Endothelial cell of umbilical vein (primary cell): ENCODE measurements around the gene CCR1. TPM values are rescaled to one million over a fixed set of nuclear protein-coding genes. Genes with fewer than 3 reads are reported as not detected.

Experiments
- BruUV-seq: library from RNA; stranded (reverse); fragments of 400-500 nt; replicated peaks from 2 replicates; lab custom pipeline; 2021; lab: Mats Ljungman, UMichigan
- CTCF ChIA-PET: fragments of 300-600, 350-600 bp; sonication (Branson Sonifier 250); formaldehyde crosslinking; loops from one replicate; lab custom pipeline; 2021; ENCODE audit warnings: antibody characterized with exemption, inconsistent platforms; lab: Charles Lee
- POLR2A ChIA-PET: fragments of 300-600, 350-600 bp; sonication (Branson Sonifier 250); formaldehyde crosslinking; loops from one replicate; lab custom pipeline; 2021; ENCODE audit warnings: antibody characterized with exemption, inconsistent platforms; lab: Charles Lee
- DNase-seq: peaks from one replicate; pipeline ENCODE4 v3.0.0-alpha.2; 2011; ENCODE audit warnings: low read depth, low spot score
- FAIRE-seq: peaks from 2 replicates; lab custom pipeline; 2011; peaks lifted over from hg19 to GRCh38; lab: Jason Lieb, UNC
- H2AFZ ChIP-seq: 2 replicates; pipeline ENCODE4 v1.6.0; 2012; ENCODE audit warnings: low read depth, low read length, control low read depth, inconsistent platforms
- H3K27ac ChIP-seq: 2 replicates; pipeline ENCODE4 v1.5.1; 2011; ENCODE audit warnings: low read depth, mild to moderate bottlenecking, control low read depth, low read length, moderate library complexity; ENCODE audit not compliant: insufficient read depth
- H3K27me3 ChIP-seq, 2 experiments: 2 replicates each; pipeline versions ENCODE4 v1.6.0 to v1.6.1; 2011; ENCODE audit warnings: low read length in 2 of 2, mixed read lengths in 1 of 2; ENCODE audit not compliant: control insufficient read depth in 2 of 2, insufficient read depth in 2 of 2
- H3K36me3 ChIP-seq, 2 experiments: 2 replicates in 1 of 2; 3 replicates in 1 of 2; pipeline ENCODE4 v1.5.1; 2011; ENCODE audit warnings: low read length in 2 of 2, mild to moderate bottlenecking in 1 of 2, moderate library complexity in 1 of 2; ENCODE audit not compliant: control insufficient read depth in 2 of 2, insufficient read depth in 2 of 2; ENCODE audit errors: extremely low read depth in 1 of 2
- H3K4me1 ChIP-seq: 3 replicates; pipeline ENCODE4 v1.5.1; 2011; ENCODE audit warnings: mild to moderate bottlenecking, low read length; ENCODE audit not compliant: control insufficient read depth, insufficient read depth; ENCODE audit errors: extremely low read depth
- H3K4me2 ChIP-seq: 2 replicates; pipeline ENCODE4 v1.6.1; 2011; ENCODE audit warnings: low read length, control low read depth, mixed read lengths; ENCODE audit not compliant: insufficient read depth
- H3K4me3 ChIP-seq, 3 experiments: fragments of 200-600 bp in 1 of 3; sonication (generic), shearing (Covaris generic) in 1 of 3; replicated peaks in 1 of 3; 2 replicates each; pipeline ENCODE4 v1.5.1; 2011 to 2016; ENCODE audit warnings: control low read depth in 3 of 3, low read length in 3 of 3, mild to moderate bottlenecking in 2 of 3, inconsistent platforms in 1 of 3, low read depth in 1 of 3, moderate library complexity in 1 of 3; ENCODE audit not compliant: insufficient read depth in 1 of 3
- H3K79me2 ChIP-seq: 2 replicates; pipeline ENCODE4 v1.6.0; 2012; ENCODE audit warnings: low read length, inconsistent platforms; ENCODE audit not compliant: control insufficient read depth, insufficient read depth
- H3K9ac ChIP-seq: replicated peaks from 2 replicates; pipeline ENCODE3; 2011; ENCODE audit warnings: low read length, control low read depth; ENCODE audit not compliant: insufficient read depth; ENCODE audit errors: extremely low read depth
- H3K9me1 ChIP-seq: replicated peaks from 3 replicates; pipeline ENCODE4 v1.6.0; 2011; ENCODE audit warnings: mild to moderate bottlenecking, low read length; ENCODE audit not compliant: control insufficient read depth, insufficient read depth; ENCODE audit errors: extremely low read depth
- H3K9me3 ChIP-seq: replicated peaks from 2 replicates; pipeline ENCODE4 v1.5.1; 2012; ENCODE audit warnings: low read length, inconsistent platforms; ENCODE audit not compliant: control insufficient read depth, insufficient read depth
- H4K20me1 ChIP-seq: replicated peaks from 2 replicates; pipeline ENCODE3; 2011; ENCODE audit warnings: mild to moderate bottlenecking, low read length; ENCODE audit not compliant: control insufficient read depth, insufficient read depth; ENCODE audit errors: extremely low read depth
- EZH2 ChIP-seq: IDR thresholded peaks from 2 replicates; pipeline ENCODE4 v1.6.1; 2012; ENCODE audit warnings: borderline replicate concordance, low read depth, mild to moderate bottlenecking, moderate library complexity, low read length, inconsistent platforms; ENCODE audit not compliant: severe bottlenecking
- FOS ChIP-seq: IDR thresholded peaks from 2 replicates; pipeline ENCODE4 v1.6.1; 2011; ENCODE audit warnings: mild to moderate bottlenecking, low read length, moderate library complexity, borderline replicate concordance; ENCODE audit not compliant: insufficient read depth
- GATA2 ChIP-seq: IDR thresholded peaks from 2 replicates; pipeline ENCODE4 v1.7.0; 2011; ENCODE audit warnings: low read depth, mild to moderate bottlenecking, moderate library complexity, mixed read lengths, low read length; ENCODE audit not compliant: insufficient read length, insufficient read depth
- JUN ChIP-seq: IDR thresholded peaks from 2 replicates; pipeline ENCODE4 v1.6.1; 2011; ENCODE audit warnings: borderline replicate concordance, low read depth; ENCODE audit not compliant: insufficient read length, insufficient read depth
- MYC ChIP-seq: IDR thresholded peaks from one replicate; pipeline ENCODE4 v1.6.1; 2011; ENCODE audit warnings: mild to moderate bottlenecking, low read depth, low read length
- POLR2A ChIP-seq: IDR thresholded peaks from 2 replicates; pipeline ENCODE4 v1.6.1; 2012; ENCODE audit warnings: low read depth, mild to moderate bottlenecking, control low read depth, low read length
- POLR2AphosphoS5 ChIP-seq: IDR thresholded peaks from 2 replicates; pipeline ENCODE4 v1.6.1; 2012; ENCODE audit warnings: low read depth, mild to moderate bottlenecking, control low read depth, low read length, moderate library complexity; ENCODE audit not compliant: insufficient read depth
- dilution Hi-C: fragments of 300-500 bp; cut with MboI; formaldehyde crosslinking; loops from one replicate; pipeline ENCODE4 v1.15.0; 2019; ENCODE audit warnings: low sequenced_read_pairs; ENCODE audit not compliant: extremely low pct_ligation_motif_present
- intact Hi-C: fragments of 100-400 bp; cut with micrococcal nuclease; formaldehyde crosslinking; loops from one replicate; pipeline ENCODE4 v1.10.0; 2022
- polyA plus RNA-seq, 4 experiments: library from polyadenylated mRNA; depleted of rRNA in 3 of 4; stranded (reverse) in 3 of 4; unstranded in 1 of 4; fragments of >200 nt; gene quantifications; 2 replicates each; pipeline versions ENCODE4 v1.2.1 to v1.2.3, GENCODE V29; 2011 to 2012; ENCODE audit warnings: missing spikeins in 1 of 4
- total RNA-seq: library from RNA; stranded (reverse); gene quantifications from 2 replicates; pipeline ENCODE4 v1.2.3, GENCODE V29; 2021
- TF ChIP-seq, protein P1 (sequence below), 2 donors: IDR thresholded peaks; 1 replicate in 1 of 2; 2 replicates in 1 of 2; pipeline ENCODE4 v1.5.1; 2011; ENCODE audit warnings: low read length in 2 of 2, mild to moderate bottlenecking in 2 of 2, moderate library complexity in 2 of 2, control low read depth in 1 of 2, inconsistent platforms in 1 of 2, low read depth in 1 of 2; ENCODE audit not compliant: insufficient read depth in 1 of 2; ENCODE audit errors: extremely low read depth in 1 of 2
- TF ChIP-seq, protein P2 (sequence below): IDR thresholded peaks from 2 replicates; pipeline ENCODE4 v1.6.1; 2011; ENCODE audit not compliant: insufficient read depth, insufficient read length

CCR1 gene
- total and polyA plus RNA-seq, 2 donors (not counting 3 experiments of a cell fraction or from before 2014, with no cell fraction given) = not detected

DNA sequence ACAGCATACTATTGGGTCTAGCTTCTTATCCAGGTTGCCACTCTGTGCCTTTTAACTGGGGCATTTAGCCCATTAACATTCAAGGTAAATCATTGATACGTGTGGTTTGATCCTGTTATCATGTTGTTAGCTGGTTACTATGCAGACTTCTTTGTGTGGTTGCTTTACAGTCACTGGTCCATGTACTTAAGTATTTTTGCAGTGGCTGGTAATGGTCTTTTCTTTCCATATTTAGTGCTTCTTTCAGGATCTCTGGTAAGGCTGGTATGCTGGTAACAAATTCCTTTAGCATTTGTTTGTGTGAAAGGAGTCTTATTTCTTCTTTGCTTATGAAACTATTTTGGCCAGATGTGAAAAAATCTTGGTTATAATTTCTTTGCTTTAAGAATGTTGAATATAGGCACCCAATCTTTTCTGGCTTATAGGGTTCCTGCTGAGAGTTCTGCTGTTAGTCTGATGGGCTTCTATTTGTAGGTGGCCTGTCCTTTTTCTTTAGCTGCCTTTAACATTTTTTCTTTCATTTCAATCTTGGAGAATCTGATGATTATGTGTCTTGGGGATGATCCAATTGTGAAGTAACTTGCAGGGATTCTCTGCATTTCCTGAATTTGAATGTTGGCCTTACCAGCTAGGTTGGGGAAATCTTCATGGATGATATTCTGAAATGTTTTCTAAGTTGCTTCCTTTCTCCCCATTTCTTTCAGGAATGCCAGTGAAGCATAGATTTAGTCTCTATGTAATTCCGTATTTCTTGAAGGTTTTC, 39.3 kb downstream of the CCR1 start:
- POLR2A ChIA-PET = no interaction called here
- CTCF ChIA-PET = no interaction called here
- FAIRE-seq = no peak

More for the DNA sequence above, 39.3 kb downstream of the CCR1 start:
- intact Hi-C loops (no loop called here), dilution Hi-C loops (no loop called here)
- no peaks in the 10 kb centered on the region for H3K79me2 ChIP-seq
- no TSS peak for BruUV-seq
- no peaks in the 10 kb centered on the region for H3K4me1 ChIP-seq
- H3K4me3 ChIP-seq = no peak overlapping the region
- no peaks in the 10 kb centered on the region for H3K9me3 ChIP-seq
- H3K36me3 ChIP-seq = no peaks in the 10 kb centered on the region
- H4K20me1 ChIP-seq = no peaks in the 10 kb centered on the region
- H3K27me3 ChIP-seq = peaks cover 0 to 2% of the 10 kb centered on the region in 2 experiments
- H2AFZ ChIP-seq = no peak overlapping the region
- DNase-seq = no peak
- no peak overlapping the region for H3K9ac ChIP-seq
- H3K27ac ChIP-seq = no peak overlapping the region
- H3K9me1 ChIP-seq = no peaks in the 10 kb centered on the region
- no peak for TF ChIP-seq GATA2
- no peak for TF ChIP-seq POLR2A
- TF ChIP-seq EZH2 = no peak
- no peak for TF ChIP-seq POLR2AphosphoS5
- TF ChIP-seq MYC = no peak
- TF ChIP-seq, protein P1, sequence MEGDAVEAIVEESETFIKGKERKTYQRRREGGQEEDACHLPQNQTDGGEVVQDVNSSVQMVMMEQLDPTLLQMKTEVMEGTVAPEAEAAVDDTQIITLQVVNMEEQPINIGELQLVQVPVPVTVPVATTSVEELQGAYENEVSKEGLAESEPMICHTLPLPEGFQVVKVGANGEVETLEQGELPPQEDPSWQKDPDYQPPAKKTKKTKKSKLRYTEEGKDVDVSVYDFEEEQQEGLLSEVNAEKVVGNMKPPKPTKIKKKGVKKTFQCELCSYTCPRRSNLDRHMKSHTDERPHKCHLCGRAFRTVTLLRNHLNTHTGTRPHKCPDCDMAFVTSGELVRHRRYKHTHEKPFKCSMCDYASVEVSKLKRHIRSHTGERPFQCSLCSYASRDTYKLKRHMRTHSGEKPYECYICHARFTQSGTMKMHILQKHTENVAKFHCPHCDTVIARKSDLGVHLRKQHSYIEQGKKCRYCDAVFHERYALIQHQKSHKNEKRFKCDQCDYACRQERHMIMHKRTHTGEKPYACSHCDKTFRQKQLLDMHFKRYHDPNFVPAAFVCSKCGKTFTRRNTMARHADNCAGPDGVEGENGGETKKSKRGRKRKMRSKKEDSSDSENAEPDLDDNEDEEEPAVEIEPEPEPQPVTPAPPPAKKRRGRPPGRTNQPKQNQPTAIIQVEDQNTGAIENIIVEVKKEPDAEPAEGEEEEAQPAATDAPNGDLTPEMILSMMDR (IDR thresholded peaks at IDR 0.05; ENCODE audit: extremely low read depth in 1 of 2, insufficient read depth in 1 of 2, low read depth in 1 of 2, low read length in 2 of 2) = no peak
- no peak for TF ChIP-seq JUN
- TF ChIP-seq FOS = no peak
- TF ChIP-seq, protein P2, sequence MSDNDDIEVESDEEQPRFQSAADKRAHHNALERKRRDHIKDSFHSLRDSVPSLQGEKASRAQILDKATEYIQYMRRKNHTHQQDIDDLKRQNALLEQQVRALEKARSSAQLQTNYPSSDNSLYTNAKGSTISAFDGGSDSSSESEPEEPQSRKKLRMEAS = no peak
- H3K4me2 ChIP-seq = no peak overlapping the region
